IPS-NIHi7 (cell line): ENCODE results near the gene KRI1.
A peak's percentile ranks its signal among the peaks of the same experiment; 100 is the strongest.

ENCODE experiments used
- DNase-seq: peaks from one replicate; pipeline ENCODE4 v3.0.0; 2012; ENCODE audit warnings: mixed read lengths; ENCODE audit errors: extremely low spot score

KRI1 gene

DNA sequence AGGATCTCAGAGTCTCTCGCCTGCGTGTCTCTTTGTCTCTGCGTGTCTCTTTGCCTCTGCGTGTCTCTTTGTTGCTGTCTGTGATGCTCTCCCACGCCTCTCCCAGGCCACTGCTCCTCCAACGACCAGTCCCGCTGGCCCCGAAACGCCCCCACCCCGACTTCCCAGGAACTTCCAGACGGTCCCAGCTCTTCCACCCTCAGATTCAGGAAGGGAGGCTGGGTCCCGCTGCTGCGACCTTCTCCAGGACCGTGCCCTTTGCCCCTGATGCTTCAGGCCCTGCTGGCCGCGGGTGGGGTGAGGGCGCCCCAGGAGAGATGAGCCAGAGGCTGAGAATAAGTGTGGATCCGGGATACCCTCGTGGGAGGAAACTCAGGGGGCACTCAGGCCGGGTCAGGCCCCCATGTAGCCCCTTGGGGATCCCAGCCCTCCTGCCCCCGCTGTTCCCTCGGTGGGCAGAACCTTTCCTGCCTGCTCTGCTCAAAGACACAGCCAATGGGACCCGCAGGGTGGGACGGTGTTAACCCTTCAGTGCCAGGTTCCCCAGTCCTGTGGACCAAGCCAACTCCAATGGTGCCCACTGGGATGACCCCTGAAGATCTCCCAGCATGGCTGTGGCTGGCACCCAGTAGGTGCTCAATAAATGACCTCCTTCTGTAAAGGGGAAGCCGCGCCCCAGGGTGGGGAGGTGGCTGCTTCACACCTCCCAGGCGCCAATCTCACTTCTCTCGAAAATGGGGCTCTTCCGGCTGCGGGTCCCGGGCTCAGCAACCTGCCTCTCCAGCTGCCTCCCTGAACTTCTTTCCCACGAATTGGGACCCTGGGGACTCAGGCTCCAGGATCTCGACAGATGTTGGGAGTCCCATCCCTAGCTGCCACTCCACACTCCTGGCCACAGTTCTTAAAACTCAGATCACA is 47.1 kb downstream of the KRI1 start:
- DNase-seq: peak; percentile 31

DNA sequence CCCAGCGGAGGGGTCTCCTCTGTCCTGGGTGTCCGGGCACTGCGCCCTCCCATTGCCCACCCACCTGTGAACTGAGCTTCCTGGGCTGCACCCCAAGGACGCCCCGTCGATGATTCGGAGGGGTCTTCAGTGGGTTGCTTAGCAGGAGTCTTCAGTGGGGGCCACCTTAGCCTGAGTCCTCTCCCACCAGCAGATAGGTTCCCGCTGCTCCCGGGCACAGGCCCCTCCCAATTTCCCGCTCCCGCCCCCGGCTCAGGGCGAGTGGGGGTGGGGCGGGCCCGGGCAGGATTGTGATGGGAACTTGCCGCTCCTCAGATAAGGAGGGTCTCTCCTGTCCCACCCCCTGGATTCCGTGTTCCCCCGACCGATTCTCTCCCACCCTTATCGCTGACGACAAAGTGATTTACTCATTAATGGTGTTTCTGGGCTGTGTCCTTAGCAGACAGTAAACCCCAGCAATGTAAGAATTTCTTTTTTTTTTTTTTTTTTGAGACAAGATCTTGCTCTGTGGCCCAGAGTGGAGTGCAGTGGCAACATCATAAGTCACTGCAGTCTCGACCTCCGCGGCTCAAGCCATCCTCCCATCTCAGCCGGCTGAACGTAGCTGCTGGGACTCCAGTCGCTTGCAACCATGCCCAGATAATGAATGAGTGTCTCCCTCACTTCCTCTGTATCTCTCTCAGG is 47.9 kb downstream of the KRI1 start:
- peak; percentile 76 for DNase-seq

DNA sequence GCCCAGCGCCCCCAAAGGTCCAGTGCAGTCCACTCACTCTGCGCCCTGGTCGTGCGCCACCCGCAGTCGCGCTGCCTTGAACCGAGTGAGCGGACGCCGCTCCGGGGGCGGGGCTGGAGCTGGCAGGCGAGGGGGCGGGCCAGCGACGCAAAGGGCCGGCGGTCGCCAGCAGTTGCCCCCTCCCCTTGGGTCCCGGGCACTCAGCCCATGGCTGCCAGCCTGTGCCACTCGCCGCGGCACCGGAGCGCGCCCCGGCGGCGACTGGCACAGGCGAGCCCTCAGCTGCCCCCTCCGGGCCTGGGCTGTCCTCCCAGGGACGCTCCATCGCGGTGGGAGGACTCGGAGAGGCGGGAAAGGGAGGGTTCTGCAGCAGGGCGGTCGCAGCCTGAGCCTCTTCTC is 48.5 kb downstream of the KRI1 start, which contains the start of gene S1PR5:
Gene S1PR5, minus strand, starts transcription at position 87 of the 399 bp plus-strand sequence. CDS start 2,436 bp downstream, outside the sequence.
- peak; percentile 56 for DNase-seq

DNA sequence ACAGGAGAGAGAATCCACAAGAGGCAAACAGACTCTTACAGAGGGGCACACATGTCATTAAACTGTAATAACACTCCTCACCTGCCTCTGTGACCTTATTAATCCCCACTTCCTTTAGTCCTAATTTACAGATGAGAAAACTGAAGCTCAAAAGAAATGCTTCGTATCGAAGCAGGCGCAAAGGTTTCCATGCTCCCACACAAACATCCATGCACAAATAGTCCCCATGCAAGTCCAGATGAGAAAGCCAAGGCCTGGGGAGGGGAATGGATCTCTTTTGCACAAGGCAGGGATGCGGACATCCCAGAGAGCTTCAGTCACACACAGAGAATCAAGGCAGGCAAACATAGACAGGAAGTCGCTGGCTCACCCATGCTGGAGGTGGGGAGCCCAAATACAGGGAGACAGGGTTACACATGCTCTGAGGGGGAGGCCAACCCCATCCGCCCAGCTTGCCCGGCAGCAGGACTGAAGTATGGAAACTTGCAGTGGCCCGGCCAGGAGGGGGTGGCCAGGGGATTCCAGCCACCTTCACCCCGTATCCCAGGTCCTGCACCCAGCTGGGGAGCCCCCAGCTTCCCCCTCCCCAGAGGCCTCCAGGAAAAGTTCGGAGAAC is 49.0 kb downstream of the KRI1 start:
- DNase-seq: no peak

DNA sequence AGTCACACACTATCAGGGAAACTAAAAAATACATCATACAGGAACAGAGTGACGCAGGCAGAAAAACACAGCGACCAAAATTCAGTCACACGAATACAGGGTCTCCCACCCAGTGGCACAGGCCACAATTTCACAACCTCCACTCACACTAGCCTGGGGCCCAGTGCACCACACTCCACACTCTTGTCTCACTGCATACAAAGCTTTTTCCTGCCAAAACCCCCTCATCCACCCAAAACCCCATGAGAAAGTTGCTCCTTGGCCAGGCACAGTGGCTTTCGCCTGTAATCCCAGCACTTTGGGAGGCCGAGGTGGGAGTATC is 49.8 kb downstream of the KRI1 start:
- DNase-seq: no peak

DNA sequence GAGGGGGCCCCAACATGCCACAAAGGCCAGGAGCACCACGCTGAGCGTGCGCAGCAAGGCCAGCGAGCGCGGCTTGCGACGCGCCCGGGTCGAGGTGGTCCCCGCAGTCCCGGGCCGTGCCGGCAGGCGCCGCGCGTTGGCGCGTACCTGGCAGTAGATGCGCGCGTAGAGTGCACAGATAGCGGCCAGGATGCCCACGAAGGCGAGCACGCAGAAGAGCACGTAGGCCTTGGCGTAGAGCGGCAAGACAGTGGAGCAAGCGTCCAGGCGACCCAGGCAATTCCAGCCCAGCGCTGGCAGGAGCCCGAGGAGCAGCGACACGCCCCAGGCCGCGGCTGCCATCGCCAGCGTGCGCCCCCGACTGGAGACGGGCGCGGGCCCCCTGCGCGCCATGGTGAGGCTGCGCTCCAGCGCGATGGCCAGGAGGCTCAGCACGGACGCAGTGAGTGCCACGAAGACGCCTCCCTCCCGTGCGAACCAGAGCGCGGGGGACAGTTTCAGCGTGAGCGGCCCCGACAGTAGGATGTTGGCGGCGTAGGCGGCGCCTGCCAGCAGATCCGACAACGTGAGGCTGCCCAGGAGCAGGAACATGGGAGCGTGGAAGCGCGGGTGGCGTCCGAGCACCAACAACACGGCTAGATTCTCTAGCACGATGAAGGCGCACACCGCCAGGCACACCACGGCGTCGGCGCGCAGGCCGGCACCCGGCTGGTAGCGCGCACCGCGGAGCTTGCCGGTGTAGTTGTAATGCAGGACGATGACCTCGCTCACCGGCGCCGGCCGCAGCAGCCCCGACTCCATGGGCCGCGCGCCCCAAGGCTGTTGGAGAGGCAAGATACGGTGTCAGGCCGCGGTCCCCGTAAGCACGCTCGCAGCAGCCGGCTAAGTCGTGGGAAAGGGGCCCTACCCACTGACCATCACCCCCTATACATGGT is 51.3 kb downstream of the KRI1 start:
- peak; percentile 72 for DNase-seq

DNA sequence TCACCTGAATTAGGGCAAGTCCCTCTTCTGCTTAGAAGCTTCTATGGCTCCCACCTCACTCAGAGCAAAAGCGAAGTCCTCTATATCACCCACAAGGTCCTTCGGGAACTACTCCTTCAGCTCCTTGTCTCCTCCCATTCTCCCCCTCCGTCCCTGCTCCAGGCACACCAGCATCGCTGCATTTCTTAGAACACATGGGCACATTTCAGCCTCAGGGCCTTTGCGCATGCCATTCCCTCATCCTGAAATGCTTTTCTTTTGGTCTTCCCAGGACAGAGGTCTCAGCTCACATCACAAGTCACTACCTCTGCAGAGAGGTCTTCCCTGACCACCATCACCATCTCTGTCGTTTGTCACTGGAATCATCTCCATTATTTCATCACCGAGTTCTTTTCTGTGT is 52.6 kb downstream of the KRI1 start:
- no peak for DNase-seq

DNA sequence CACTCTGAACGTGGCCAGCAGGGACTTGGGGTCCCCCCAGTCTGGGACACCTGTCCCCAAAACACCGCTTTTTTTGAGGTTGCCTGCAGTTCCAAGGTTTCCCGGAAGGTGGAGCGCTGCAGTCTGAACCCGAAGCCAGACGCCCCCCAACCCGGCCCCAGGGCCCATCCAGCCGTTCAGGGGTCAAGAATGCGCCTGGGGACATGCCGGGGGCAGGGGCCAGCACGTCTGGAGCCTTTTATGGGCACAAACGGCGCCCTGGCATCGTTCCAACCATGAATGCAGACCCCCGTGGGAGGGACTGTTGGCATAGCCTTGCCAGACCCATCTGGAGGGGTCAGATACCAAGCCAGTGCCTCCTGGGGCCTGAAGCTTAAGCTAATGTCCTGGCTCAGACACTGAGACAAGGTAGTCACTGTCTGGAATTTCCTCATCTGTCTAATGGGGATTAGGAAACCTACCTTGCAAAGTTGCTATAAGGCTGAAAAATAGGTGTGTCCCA is 55.5 kb downstream of the KRI1 start:
- peak; percentile 81 for DNase-seq

DNA sequence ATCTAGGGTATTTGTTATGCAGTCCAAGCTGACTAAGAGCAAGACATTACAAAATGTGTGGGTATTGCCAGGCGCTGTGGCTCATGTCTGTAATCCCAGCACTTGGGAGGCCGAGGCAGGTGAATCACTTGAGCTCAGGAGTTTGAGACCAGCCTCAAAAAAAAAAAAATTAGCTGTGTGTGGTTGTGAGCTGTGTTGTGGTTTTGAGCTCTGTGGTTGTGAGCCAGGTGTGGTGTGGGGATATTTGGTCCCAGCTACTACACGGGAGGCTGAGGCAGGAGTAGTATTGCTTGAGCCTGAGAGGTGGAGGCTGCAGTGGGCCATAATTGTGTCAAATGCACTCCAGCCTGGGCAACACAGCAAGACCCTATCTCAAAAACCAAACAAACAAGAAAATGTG is 57.1 kb downstream of the KRI1 start:
- no peak for DNase-seq

DNA sequence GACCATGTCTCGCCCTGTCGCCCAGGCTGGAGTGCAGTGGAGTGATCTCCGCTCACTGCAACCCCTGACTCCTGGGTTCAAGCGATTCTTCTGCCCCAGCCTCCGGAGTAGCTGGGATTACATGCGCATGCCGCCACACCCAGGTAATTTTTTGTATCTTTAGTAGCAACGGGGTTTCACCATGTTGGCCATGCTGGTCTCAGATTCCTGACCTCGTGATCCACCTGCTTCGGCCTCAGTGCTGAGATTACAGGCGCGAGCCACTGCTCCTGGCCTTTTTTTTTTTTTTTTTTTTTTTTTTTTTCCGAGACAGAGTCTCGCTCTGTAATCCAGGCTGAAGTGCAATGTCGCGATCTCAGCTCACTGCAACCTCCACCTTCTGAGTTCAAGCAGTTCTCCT is 57.8 kb downstream of the KRI1 start:
- DNase-seq: no peak

DNA sequence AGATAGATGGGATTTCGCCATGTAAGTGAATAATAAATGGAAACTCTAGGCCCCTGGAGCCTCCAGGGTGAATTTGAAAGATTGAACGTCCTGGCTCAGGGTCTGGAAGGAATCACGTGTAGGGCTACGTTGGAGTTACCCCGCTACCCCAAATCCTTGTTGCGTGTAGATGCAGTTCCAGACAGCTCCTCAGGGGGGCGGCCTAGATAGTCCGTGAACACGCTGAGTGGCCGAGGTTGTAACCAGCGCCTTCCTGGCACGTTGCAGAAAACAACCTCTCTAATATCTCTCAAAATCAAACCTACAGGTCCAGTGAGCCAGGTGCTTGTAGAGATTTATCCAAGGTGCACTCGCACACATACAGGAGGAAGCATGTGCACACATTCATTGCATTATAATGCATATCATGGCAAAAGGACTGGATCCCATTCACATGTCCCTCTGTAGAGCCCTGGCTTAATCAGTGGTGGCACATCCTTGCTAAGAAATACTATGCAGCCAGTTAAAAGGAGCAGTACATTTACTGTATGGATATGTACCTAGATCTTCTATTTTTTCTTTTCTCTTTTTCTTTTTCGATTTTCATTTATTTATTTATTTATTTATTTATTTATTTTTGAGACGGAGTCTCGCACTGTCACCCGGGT is 60.1 kb downstream of the KRI1 start:
- DNase-seq: peak; percentile 77
